Neutrophil (primary cell): ENCODE measurements around the gene STMN3.
"Not testable (repeated sequence)": the region's sequence is repeated elsewhere in the genome, so short reads cannot be mapped to it uniquely, and the experiment has no call there.

Source experiments
- H3K27ac ChIP-seq: fragments of 200-600 bp; sonication (generic); 2 replicates; pipeline ENCODE4 v1.5.1; 2016; ENCODE audit warnings: mild to moderate bottlenecking, moderate library complexity
- H3K27me3 ChIP-seq: fragments of 200-600 bp; sonication (generic); 2 replicates; pipeline ENCODE4 v1.6.0; 2016; ENCODE audit warnings: mild to moderate bottlenecking
- H3K36me3 ChIP-seq: fragments of 200-600 bp; sonication (generic); 2 replicates; pipeline ENCODE4 v1.5.1; 2017
- H3K4me1 ChIP-seq, 2 experiments: fragments of 200-600 bp in 1 of 2; sonication (generic) in 1 of 2; 1 replicate in 1 of 2; 2 replicates in 1 of 2; pipeline versions ENCODE4 v1.5.1 to v1.6.1; 2013 to 2016; ENCODE audit warnings: low read depth in 1 of 2, low read length in 1 of 2, mild to moderate bottlenecking in 1 of 2, moderate library complexity in 1 of 2; ENCODE audit not compliant: control insufficient read depth in 1 of 2, insufficient read depth in 1 of 2
- H3K4me3 ChIP-seq, 2 experiments: fragments of 200-600 bp in 1 of 2; sonication (generic) in 1 of 2; 1 replicate in 1 of 2; 2 replicates in 1 of 2; pipeline ENCODE4 v1.5.1; 2013 to 2016; ENCODE audit warnings: low read depth in 1 of 2, low read length in 1 of 2, mild to moderate bottlenecking in 1 of 2, moderate library complexity in 1 of 2
- H3K9me3 ChIP-seq: fragments of 200-600 bp; sonication (generic); 2 replicates; pipeline ENCODE4 v1.5.1; 2016
- TF ChIP-seq, protein P1 (sequence below): fragments of 200-600 bp; sonication (generic); IDR thresholded peaks from 2 replicates; pipeline ENCODE4 v1.5.1; 2016; ENCODE audit warnings: antibody characterized with exemption

The STMN3 gene

DNA sequence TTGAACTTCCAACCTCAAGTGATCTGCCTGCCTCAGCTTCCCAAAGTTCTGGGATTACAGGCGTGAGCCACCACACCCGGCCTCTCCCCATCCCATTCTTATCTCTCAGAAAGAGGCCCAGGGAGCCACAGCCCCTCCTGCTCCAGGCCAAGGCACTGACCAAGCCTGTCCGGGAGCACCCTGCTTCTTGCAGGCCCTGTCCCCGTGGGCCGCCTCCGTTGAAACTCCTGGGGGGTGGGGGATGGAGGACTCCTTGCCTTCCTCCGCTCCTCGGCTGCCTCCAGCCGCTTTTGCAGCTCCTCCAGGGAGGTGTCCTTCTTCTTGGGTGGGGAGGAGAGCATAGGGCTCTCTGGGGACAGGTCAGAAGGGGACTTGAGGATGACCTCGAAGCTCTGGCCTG is 9.7 kb downstream of the STMN3 start:
- Histone ChIP-seq H3K4me1 (peaks cover 31 to 33% of the 10 kb centered on the region in 2 experiments), H3K27me3 (peaks cover 5% of the 10 kb centered on the region), H3K4me3 (no peak overlapping the region), H3K9me3 (no peaks in the 10 kb centered on the region), H3K27ac (no peak overlapping the region), H3K36me3 (no peaks in the 10 kb centered on the region)
- TF ChIP-seq, protein P1, sequence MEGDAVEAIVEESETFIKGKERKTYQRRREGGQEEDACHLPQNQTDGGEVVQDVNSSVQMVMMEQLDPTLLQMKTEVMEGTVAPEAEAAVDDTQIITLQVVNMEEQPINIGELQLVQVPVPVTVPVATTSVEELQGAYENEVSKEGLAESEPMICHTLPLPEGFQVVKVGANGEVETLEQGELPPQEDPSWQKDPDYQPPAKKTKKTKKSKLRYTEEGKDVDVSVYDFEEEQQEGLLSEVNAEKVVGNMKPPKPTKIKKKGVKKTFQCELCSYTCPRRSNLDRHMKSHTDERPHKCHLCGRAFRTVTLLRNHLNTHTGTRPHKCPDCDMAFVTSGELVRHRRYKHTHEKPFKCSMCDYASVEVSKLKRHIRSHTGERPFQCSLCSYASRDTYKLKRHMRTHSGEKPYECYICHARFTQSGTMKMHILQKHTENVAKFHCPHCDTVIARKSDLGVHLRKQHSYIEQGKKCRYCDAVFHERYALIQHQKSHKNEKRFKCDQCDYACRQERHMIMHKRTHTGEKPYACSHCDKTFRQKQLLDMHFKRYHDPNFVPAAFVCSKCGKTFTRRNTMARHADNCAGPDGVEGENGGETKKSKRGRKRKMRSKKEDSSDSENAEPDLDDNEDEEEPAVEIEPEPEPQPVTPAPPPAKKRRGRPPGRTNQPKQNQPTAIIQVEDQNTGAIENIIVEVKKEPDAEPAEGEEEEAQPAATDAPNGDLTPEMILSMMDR = no peak

- H3K4me3 ChIP-seq = peak overlapping the region; percentile 63 to 71
- no peaks in the 10 kb centered on the region for H3K9me3 ChIP-seq
- H3K4me1 ChIP-seq = peaks cover 38 to 39% of the 10 kb centered on the region in 2 experiments
- no peaks in the 10 kb centered on the region for H3K27me3 ChIP-seq
- no peaks in the 10 kb centered on the region for H3K36me3 ChIP-seq
- TF ChIP-seq, protein P1 = no peak
- H3K27ac ChIP-seq = peak overlapping the region; percentile 100
Measured at GRCh38 chr20:63642527-63643247, 10.5 kb downstream of the STMN3 start.

DNA sequence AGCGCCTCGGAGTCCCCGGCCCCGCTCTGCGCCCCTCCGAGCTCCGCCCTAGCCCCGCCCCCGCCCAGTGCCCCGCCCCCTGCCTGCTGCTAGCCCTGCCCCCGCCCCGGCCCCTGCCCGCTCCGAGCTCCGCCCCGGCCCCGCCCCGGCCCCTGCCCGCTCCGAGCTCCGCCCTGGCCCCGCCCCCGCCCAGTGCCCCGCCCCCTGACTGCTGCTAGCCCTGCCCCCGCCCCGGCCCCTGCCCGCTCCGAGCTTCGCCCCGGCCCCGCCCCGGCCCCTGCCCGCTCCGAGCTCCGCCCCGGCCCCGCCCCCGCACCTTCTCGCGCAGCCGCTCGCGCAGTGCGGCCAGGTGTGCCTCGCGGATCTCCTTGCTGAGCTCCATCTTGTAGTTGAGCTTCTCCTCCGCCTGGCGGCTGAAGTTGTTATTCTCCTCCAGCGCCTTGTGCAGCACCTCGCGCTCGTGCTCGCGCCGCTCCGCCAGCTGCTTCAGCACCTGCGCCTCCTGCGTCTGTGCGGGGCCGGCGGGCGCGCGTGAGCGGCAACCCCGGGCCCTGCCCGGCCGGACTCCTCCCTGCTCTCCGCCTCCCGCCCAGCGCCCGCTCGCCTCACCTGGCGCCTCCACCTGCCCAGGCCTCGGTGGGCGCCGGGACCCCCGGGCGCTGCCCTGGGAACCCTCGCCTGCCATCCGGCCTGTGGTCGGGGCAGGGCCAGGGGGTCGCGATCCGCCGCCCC is 11.3 kb downstream of the STMN3 start:
- TF ChIP-seq, protein P1 = peak; percentile 81
- Histone ChIP-seq H3K36me3 (no peaks in the 10 kb centered on the region), H3K27ac (peak overlapping the region; percentile 100), H3K4me3 (peak overlapping the region; percentile 88 to 95), H3K4me1 (peaks cover 46% of the 10 kb centered on the region in 2 experiments), H3K9me3 (no peaks in the 10 kb centered on the region), H3K27me3 (no peaks in the 10 kb centered on the region)

- peak overlapping the region; percentile 100 for H3K27ac ChIP-seq
- peaks cover 51 to 52% of the 10 kb centered on the region in 2 experiments for H3K4me1 ChIP-seq
- H3K36me3 ChIP-seq = no peaks in the 10 kb centered on the region
- no peaks in the 10 kb centered on the region for H3K27me3 ChIP-seq
- TF ChIP-seq, protein P1 = peak; percentile 2
- no peaks in the 10 kb centered on the region for H3K9me3 ChIP-seq
- H3K4me3 ChIP-seq = peak overlapping the region; percentile 88 to 95
Measured at GRCh38 chr20:63641146-63641791, 12.0 kb downstream of the STMN3 start.

DNA sequence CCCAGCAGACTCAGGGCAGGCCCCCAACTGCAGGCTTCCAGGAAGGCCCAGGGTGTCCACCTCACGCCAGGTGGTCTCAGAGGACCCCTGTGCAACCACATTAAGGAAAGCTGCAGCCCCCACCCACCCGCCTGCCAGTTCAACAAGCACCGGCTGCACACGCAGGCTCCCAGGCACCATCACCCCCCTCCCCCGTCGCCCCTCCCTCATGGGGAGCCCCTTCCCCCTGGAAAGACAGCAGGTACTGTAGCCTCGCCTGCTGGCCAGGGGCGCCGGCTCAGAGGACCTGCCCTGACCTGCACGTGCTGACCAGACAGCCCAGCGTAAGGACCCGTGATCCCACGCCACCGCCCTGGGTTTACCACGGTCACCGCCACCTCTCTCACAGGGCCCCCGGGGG is 12.5 kb downstream of the STMN3 start:
- not testable (repeated sequence) for H3K27me3 ChIP-seq, H3K36me3 ChIP-seq, H3K9me3 ChIP-seq
- peak overlapping the region; percentile 100 for H3K27ac ChIP-seq
- peaks cover 56 to 58% of the 10 kb centered on the region in 2 experiments for H3K4me1 ChIP-seq
- peak overlapping the region; percentile 70 to 95 for H3K4me3 ChIP-seq
